ENCODE results near the gene REXO1.
A peak's percentile ranks its signal among the peaks of the same experiment; 100 is the strongest.

REXO1 gene

GRCh38 chr19:1826557-1827521 lies 21.4 kb downstream of the REXO1 start:
- no peak for DNase-seq

DNA sequence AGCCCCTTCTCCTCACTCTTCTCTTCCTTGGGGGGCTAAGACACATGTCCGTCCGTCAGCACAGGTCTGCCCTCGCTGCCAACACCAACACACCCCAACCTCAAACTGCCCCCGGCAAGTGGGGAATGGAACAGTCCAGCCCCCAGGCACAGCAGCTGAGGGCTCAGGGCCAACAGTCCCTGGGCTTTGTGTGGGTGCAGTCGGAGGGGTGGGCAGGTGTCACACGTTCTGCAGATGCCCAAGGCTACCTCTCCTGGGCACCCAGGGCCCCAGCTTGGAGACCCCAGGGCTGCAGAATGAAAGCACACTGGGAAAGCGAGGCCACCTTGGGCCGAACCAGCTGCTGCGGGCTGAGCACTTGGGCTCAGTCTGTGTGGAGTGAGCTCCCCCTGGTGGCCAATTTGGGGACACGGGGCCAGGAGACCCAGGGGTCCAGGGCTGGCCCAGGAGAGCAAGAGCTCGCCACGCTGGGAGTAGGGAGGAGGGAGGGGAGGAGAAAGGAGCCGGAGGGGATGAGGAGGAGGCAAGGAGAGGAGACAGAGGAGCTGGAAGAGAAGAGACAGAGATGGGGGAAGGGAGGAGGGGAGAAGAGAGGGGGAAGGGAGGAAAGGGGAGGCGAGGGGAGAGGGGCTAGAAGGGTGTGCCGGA lies 22.2 kb downstream of the REXO1 start:
- no peak for DNase-seq

- no peak for DNase-seq
Measured at GRCh38 chr19:1824252-1824622, 24.0 kb downstream of the REXO1 start.

DNA sequence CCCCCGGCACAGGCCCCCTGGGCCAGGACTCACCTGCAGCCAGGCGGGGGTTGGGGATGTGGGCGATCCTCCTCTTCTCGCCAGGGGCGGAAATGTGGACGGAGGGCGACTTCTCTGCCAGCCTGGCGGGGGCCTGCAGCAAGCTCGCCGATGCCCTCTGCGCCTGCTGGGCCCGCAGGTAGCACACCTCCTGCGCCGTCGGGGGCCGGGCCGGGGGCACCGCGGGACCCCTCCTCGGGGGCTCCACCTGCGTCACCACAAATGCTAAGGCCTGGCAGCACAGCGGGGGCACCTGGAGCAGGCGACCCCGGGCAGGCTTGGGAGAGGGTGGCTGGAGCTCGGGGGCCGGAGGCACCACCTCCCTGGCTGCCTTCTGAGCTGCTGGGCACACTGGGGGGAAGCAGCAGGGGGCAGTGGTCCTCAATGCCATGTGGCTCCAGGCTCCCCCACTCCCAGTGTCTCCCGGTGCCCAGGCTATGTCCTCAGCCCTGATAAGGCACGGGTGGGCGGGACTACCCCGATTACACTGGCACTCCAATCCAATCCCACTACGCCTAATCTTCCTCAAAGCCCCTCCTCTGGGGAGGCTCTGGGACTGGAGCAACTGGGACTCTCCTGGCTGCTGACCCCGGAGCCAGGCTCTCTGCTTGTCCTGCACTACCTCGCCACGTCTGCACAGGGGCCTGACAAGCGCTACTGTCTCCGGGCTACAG lies 24.6 kb downstream of the REXO1 start:
- DNase-seq: no peak

GRCh38 chr19:1823020-1823419 lies 25.3 kb downstream of the REXO1 start:
- DNase-seq: no peak

GRCh38 chr19:1822210-1822609 lies 26.1 kb downstream of the REXO1 start:
- DNase-seq: no peak

DNA sequence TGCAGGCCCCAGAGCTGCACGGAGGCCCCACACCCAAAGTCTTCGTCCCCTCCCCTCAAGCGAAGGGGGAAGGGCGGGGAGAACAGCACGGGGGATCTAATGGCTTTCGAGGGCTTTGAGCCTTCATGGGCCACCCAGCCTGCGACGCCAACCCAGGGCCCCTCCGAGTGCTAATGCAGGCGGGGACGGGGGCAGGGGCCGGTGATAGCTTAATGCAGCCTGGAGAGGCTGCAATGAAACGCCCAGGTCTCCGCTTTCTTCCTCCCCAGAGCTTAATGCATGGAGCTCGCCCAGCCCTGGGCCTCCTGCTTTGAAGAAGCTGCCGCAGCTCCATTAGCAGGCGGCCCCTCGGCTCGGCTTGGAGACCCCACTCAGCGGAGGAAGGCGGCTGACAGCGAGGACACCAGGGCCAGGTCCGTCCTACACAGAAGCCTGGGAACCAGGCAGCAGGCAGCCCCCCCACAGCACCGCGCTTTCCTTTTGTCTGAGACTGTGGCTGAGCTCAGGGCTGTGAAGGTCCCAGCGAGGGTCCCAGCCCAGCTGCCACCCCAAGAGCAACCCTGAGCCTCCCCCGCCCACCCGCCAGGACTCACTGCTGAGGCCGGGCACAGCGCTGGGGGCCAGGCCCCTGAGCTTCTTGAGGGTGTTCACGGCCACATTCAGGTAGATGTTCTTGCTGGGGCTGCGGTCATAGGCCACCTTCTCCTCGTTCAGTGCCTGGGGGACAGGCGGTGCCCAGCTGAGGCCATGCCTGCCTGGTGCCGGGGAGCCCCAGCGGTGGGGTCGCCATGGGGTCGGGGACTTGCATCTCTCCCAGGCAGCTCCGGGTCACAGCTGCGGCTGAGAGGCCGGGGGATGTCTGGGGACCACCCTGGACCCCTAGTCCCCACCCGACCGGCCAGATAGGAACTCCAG lies 28.7 kb downstream of the REXO1 start:
- DNase-seq: no peak

- no peak for DNase-seq
Measured at GRCh38 chr19:1818549-1819195, 29.6 kb downstream of the REXO1 start.

DNA sequence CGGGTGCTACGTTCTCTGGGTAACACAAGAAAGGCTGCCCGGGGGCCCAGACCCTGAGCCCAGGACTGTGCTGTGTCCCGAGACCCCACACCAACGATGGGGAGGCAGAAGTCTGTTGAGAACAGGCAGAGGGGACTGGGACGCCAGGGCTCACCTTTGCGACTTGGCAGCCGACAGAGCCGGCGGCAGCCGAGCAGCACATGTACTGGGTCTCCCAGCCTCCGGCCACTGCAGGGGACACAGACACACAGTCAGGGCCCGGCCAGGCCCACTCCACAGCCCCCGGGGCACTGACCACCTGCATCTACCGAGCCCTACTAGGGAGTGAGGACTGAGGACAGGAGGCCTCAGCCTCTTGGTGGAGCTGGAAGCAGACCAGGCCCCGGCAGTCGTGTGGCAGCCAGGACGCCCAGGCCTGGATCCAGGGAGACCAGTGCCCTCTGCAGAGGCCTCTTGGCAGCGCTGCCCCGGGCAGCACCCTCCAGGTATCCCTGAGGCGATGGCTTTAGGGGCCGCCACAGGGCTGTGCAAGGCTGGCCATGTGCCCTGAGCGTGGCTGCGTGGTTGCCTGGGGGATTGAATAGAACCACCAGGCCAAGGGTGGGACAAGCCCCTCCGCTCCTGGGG lies 30.6 kb downstream of the REXO1 start:
- DNase-seq: no peak

DNA sequence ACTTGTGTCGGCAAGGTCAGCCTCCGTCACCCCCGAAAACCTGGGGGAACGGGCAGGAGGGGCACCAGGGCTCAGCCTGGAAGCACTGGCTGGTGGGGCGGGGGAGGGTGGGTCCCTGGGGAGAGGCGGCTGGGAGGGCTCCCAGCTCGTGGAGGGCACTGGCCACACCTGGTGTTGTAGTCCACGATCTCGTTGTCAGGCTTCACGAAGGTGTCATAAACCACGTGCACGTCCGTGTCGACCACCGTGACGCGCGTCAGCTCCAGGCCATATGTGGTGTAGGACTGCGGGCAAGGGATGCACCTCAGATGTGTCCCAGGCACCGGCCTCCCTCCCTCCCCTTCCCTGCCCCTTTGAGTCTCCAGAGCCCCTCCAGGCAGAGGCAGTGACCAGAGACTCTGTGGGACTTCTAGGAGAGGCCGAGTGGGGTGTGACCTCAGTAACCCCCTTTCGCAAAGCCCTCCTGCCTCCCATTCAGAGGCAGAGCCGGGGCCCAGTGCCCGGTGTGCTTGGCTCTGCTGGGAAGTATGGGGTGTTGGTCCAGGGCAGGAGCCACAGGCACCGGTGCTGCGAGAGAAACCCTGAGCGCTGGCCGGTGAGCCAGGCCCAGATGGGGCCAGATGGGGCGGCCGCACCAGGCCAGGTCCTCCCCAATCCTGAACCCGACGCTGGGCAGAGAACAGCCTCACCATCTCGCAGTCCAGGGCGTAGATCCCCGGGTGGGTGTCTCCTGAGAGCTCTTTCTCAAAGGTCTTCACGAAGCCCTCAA lies 31.6 kb downstream of the REXO1 start:
- DNase-seq: no peak

DNA sequence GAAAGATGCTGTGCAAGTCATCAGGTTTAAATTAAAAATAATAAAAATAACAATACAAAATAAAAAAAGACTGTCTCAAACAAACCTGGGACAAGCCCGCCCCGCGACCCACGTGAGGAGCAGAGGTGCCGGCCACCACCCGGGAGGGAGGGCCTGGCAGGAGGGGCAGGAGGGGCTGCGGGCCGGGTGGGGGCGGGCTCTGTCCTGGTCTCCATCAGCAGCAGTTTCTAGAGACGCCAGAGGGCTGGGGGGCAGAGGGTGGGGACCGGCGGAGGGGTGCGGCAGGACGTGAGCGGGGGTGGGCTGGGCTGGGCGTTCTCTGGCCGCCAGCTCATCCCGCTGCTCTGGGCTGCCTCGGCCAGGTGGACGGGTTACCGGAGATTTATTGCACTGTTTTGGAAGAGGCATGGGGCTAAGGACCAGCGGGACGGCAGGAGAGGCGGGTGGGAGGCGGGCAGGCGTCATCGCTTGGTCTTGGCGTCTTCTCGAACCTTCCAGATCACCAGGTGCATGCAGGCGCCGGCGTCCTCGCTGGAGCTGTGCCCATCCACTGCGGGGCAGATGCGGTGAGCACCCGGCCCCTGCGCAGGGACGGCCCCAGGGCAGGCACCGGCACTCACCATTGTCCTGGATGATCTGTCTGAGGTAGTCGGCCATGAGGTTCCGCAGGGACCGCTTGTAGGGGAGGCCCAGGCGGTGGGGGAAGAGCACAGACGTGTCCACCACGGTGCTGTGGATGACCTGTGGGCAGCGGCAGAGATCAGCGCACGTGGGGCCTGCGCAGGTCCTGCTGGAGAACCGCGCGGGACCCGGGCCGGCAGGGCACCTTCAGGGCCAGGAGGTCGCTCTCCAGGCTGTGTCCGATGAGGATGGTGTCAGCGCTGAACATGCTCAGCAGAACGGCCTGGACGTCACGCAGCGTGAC lies 32.4 kb downstream of the REXO1 start:
- no peak for DNase-seq

DNA sequence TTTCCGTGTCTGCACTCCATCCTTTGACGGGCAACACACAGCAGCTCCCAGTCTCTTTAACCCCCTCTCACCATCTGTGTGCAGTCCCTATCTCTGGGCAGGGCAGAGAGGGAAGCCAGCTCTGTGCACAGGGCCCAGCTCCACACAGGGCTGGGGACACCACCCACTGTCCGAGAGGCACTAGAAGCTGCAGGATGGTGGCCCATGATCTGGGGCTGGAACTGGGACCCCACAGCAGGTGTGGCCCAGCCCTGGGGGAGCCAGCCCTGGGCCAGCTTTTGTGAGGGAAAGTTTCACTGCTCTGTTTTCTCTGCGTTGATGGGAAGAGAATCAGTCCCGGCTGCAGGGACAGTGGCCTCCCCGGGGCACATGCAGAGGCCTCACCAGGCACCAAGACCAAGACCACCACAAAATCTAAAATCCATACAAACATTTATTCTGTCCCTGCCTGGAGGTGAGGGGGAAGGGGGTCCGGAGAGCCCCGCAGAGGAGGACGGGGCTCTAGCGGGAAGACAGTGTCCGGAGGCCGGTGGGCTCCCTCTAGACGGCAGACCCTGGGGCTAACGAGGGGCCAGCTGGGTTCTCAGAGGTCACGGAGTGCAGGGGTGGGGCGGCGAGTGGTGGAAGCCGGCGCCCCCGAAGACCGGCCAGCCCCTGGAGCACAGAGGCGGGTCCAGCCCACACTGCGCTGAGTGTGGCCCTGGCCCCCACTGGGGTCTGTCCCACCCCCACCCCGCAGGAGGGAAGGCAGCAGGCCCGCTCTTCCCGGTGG lies 33.3 kb downstream of the REXO1 start:
- no peak for DNase-seq

- DNase-seq: no peak
Measured at GRCh38 chr19:1814391-1814790, 33.9 kb downstream of the REXO1 start.

DNA sequence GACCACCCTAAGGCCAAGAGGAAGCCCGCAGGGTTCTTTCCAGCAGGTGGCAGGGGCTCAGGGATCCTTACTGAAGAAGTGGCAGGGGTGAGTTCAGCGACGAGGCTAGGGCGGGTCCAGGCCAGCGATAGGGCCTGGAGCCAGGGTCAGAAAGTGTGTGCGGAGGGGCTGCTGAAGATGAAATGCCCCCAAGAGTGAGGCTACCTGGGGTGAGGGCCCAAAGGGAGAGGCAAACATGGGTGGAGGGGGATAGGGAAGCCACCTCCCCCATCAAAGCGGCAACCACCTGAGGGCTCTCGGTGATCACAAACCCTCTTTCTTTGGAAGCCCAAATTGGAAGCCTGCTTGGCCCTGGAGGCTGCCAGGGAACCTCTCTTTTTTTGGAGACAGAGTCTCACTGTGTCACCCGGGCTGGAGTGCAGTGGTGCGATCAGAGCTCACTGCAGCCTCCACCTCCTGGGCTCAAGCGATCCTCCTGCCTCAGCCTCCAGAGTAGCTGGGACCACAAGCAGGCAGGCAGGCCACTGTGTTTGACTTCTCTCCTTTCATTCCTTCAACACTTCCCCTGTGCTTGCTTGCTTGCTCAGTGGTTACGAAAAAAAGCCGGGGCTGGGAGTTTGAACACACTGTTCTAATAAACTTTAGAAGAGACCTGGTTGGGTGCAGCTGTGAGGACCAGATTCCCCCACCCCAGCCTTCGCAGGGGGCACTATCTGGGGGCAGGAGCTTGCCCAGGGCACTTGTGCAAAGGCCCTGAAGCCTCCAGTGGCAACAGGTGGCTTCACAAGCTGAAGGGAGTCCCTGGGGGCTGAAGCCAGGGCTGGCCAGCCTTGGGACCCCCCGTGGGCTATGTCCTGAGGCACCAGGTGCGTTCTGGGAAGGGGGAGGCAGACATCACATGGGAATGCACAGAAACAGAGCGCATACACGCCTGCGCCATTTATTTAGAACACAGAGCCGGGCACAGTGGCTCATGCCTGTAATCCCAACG lies 34.8 kb downstream of the REXO1 start:
- DNase-seq: no peak

DNA sequence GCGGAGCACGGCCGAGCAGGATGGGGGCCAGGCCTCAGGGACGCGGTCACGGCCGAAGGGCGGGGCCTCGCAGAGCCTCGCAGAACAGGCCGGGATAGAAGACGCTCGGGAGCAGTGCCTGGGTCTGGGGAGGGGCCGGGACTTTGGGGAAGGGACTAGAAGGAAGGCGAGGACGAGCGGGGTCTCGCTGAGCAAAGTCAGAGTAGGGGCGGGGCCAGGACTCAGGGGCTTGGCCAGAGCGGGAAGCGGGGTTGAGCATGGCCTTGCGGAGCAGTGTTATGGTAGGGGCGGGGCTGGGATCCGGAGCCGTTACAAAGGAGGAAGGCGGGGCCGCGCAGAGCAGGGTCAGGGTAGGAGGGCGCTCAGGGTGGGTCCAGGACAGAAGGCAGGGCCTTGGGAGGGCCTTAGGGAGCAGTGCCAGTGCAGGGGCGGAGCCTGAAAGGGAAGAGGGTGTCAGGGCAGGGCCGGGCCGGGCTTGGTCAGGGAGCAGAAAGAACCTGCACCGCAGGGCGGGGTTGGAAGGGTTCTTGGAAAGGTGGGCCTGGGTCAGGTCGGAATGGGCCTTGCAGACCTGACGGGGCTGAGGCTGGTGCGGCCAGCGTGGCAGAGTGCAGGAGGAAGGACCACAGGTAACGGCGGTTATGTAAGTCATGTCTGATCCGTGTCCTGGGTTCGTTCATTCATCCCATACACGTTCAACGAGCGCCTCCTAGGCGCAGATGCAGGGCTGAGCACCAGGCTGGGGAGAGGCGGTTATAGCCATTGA lies 35.7 kb downstream of the REXO1 start:
- DNase-seq: peak; percentile 61

DNA sequence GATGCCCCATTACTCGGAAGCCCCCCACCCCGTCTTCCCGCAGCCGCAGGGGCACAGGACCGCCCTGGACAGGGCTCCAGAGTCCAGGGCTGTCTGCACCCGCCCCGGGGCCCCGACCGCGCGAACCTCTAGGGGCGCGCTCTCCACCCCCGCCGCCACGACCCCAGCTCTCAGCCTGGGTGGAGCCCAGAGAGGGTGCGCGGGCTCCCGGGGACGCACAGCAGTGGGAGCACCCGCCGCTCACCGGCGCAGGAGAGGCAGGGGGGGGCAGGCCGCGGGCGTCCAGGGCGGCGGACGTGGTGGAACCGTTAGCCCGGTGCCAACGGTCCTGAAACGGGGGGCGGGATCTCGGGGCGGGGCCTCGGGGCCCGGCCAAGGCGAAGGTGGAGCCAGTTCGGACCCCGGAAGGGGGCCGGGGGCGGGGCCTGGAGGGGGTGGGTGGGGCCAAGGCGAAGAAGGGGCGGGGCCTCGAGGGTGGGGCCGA lies 36.3 kb downstream of the REXO1 start, which contains the start of gene ATP8B3:
TSS of gene ATP8B3 (minus strand) at position 335 of the 484 bp plus-strand sequence. CDS start 540 bp downstream, outside the sequence.
- no peak for DNase-seq

Measured in NCI-H524 treated with DMSO at 0.1 percent for 48 hours (cell line).